ENCODE results near the gene AUNIP.

Gene AUNIP

GRCh38 chr1:25819491-25820246 lies 39.6 kb downstream of the AUNIP start, which contains the start of gene MTFR1L:
TSS of gene MTFR1L (plus strand) at chr1:25819954. CDS start at chr1:25823105, 3,151 bp downstream.
- DNase-seq (ENCODE audit: insufficient read length, low spot score) (peak; percentile 86), FAIRE-seq (no peak)
- no peak for TF ChIP-seq CTCF (IDR thresholded peaks at IDR 0.05; ENCODE audit: insufficient read depth, missing control alignments)

GRCh38 chr1:25818569-25818968 lies 40.7 kb downstream of the AUNIP start:
- no peak for DNase-seq (ENCODE audit: insufficient read length, low spot score)
- FAIRE-seq, result no peak
- TF ChIP-seq CTCF (IDR thresholded peaks at IDR 0.05; ENCODE audit: insufficient read depth, missing control alignments), result no peak

- DNase-seq (ENCODE audit: insufficient read length, low spot score) (no peak), FAIRE-seq (no peak)
- no peak for TF ChIP-seq CTCF (IDR thresholded peaks at IDR 0.05; ENCODE audit: insufficient read depth, missing control alignments)
Observed at GRCh38 chr1:25817840-25818501, 41.3 kb downstream of the AUNIP start.

GRCh38 chr1:25816112-25816718 lies 43.0 kb downstream of the AUNIP start:
- TF ChIP-seq CTCF (IDR thresholded peaks at IDR 0.05; ENCODE audit: insufficient read depth, missing control alignments), result no peak
- FAIRE-seq, result no peak
- no peak for DNase-seq (ENCODE audit: insufficient read length, low spot score)

GRCh38 chr1:25815208-25816111 lies 43.8 kb downstream of the AUNIP start:
- no peak for FAIRE-seq
- TF ChIP-seq CTCF (IDR thresholded peaks at IDR 0.05; ENCODE audit: insufficient read depth, missing control alignments), result no peak
- no peak for DNase-seq (ENCODE audit: insufficient read length, low spot score)

GRCh38 chr1:25814549-25815087 lies 44.6 kb downstream of the AUNIP start:
- TF ChIP-seq CTCF (IDR thresholded peaks at IDR 0.05; ENCODE audit: insufficient read depth, missing control alignments), result no peak
- DNase-seq (ENCODE audit: insufficient read length, low spot score) (no peak), FAIRE-seq (no peak)
